ENCODE results near the gene TKFC.

DNA sequence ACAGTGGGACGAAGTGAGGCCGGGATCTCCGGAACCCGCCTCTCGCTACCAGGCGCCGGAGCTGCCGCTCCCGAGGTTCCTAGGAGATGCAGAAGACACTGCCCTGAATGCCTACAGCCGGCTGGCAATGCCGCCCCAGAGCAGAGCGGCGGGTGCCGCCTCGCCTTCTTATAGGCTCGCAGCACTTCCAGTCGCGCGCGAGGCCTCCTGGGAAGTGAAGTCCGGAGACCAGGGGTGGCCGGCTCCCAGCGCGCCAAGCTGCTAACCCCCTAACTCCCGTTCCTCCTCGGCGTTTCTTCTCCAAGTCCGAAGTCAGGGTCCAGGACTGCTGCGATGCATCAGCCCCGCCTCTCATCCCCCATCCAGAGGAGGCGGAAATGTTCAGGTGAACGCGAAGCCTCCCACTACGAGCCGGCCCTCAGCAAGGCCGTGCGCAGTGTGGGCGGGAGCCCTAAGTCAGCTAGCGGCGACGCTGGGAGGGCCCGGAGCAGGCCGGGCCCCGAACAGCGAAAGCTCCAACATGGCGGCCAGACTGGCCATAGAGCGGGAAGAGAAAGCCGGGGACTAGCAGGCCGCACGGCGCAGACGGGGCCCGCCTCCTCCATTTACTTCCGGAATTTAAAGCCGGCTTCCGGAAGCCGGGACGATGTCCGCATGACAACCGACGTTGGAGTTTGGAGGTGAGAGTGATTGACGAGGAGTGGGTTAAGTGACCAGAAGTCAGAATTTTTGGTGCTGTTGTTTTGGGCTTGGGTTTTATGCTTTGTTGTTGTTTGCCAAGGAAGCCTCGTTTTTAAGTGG is 28.9 kb downstream of the TKFC start, which contains the start of the genes CYB561A3 and TMEM138:
- TF ChIP-seq, protein P1, sequence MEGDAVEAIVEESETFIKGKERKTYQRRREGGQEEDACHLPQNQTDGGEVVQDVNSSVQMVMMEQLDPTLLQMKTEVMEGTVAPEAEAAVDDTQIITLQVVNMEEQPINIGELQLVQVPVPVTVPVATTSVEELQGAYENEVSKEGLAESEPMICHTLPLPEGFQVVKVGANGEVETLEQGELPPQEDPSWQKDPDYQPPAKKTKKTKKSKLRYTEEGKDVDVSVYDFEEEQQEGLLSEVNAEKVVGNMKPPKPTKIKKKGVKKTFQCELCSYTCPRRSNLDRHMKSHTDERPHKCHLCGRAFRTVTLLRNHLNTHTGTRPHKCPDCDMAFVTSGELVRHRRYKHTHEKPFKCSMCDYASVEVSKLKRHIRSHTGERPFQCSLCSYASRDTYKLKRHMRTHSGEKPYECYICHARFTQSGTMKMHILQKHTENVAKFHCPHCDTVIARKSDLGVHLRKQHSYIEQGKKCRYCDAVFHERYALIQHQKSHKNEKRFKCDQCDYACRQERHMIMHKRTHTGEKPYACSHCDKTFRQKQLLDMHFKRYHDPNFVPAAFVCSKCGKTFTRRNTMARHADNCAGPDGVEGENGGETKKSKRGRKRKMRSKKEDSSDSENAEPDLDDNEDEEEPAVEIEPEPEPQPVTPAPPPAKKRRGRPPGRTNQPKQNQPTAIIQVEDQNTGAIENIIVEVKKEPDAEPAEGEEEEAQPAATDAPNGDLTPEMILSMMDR (IDR thresholded peaks at IDR 0.05): no peak
- no peak for TF ChIP-seq SMC3 (IDR thresholded peaks at IDR 0.05; ENCODE audit: low read depth, low read length)
- TF ChIP-seq, protein P2, sequence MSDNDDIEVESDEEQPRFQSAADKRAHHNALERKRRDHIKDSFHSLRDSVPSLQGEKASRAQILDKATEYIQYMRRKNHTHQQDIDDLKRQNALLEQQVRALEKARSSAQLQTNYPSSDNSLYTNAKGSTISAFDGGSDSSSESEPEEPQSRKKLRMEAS (IDR thresholded peaks at IDR 0.05; ENCODE audit: low read depth): peak; percentile 90
- peak; percentile 88 for TF ChIP-seq TAF1 (IDR thresholded peaks at IDR 0.05; ENCODE audit: borderline replicate concordance, low read depth, low read length)
- TF ChIP-seq, protein P3, sequence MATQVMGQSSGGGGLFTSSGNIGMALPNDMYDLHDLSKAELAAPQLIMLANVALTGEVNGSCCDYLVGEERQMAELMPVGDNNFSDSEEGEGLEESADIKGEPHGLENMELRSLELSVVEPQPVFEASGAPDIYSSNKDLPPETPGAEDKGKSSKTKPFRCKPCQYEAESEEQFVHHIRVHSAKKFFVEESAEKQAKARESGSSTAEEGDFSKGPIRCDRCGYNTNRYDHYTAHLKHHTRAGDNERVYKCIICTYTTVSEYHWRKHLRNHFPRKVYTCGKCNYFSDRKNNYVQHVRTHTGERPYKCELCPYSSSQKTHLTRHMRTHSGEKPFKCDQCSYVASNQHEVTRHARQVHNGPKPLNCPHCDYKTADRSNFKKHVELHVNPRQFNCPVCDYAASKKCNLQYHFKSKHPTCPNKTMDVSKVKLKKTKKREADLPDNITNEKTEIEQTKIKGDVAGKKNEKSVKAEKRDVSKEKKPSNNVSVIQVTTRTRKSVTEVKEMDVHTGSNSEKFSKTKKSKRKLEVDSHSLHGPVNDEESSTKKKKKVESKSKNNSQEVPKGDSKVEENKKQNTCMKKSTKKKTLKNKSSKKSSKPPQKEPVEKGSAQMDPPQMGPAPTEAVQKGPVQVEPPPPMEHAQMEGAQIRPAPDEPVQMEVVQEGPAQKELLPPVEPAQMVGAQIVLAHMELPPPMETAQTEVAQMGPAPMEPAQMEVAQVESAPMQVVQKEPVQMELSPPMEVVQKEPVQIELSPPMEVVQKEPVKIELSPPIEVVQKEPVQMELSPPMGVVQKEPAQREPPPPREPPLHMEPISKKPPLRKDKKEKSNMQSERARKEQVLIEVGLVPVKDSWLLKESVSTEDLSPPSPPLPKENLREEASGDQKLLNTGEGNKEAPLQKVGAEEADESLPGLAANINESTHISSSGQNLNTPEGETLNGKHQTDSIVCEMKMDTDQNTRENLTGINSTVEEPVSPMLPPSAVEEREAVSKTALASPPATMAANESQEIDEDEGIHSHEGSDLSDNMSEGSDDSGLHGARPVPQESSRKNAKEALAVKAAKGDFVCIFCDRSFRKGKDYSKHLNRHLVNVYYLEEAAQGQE (IDR thresholded peaks at IDR 0.05; ENCODE audit: low read depth, low read length): peak; percentile 43
- TF ChIP-seq EP300 (IDR thresholded peaks at IDR 0.05; ENCODE audit: borderline replicate concordance in 1 of 2, low read depth in 1 of 2, low read length in 1 of 2): no peak
- TF ChIP-seq, protein P4, sequence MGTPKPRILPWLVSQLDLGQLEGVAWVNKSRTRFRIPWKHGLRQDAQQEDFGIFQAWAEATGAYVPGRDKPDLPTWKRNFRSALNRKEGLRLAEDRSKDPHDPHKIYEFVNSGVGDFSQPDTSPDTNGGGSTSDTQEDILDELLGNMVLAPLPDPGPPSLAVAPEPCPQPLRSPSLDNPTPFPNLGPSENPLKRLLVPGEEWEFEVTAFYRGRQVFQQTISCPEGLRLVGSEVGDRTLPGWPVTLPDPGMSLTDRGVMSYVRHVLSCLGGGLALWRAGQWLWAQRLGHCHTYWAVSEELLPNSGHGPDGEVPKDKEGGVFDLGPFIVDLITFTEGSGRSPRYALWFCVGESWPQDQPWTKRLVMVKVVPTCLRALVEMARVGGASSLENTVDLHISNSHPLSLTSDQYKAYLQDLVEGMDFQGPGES (IDR thresholded peaks at IDR 0.05; ENCODE audit: low read depth, low read length): no peak
- TF ChIP-seq RFX5 (IDR thresholded peaks at IDR 0.05; ENCODE audit: low read length): peak; percentile 59; the same call in 1 of the 2 replicates
- TF ChIP-seq SIN3A (IDR thresholded peaks at IDR 0.05; ENCODE audit: borderline replicate concordance, low read depth, low read length): peak; percentile 51; the same call in 1 of the 2 replicates
- no peak for TF ChIP-seq JUND (IDR thresholded peaks at IDR 0.05)
